ENCODE measurements around the gene CPXM2. TPM values are rescaled to one million over a fixed set of nuclear protein-coding genes. Genes with fewer than 3 reads are reported as not detected.

CPXM2 gene
- polyA plus RNA-seq, 1 of the 3 experiments (the other 2 are of a cell fraction) = not detected

- Histone ChIP-seq H3K9me3 (no peaks in the 10 kb centered on the region), H3K9ac (no peak overlapping the region), H3K79me2 (ENCODE audit: insufficient read depth) (no peaks in the 10 kb centered on the region), H2AFZ (ENCODE audit: low read depth) (no peak overlapping the region), H3K27ac (ENCODE audit: low read depth in 2 of 2, low read length in 1 of 2) (no peak overlapping the region), H3F3A (replicated peaks; ENCODE audit: insufficient read depth) (no peaks in the 10 kb centered on the region), H3K27me3 (ENCODE audit: insufficient read depth) (no peaks in the 10 kb centered on the region), H3K4me1 (ENCODE audit: control insufficient read depth in 1 of 2, insufficient read depth in 2 of 2, low read depth in 1 of 2, low read length in 1 of 2) (no peaks in the 10 kb centered on the region; a peak in 1 of 4 replicates), H4K20me1 (ENCODE audit: insufficient read depth) (no peaks in the 10 kb centered on the region), H3K4me3 (ENCODE audit: low read depth in 2 of 2, low read length in 1 of 2) (no peak overlapping the region), H3K4me2 (no peak overlapping the region), H3K9me2 (no peaks in the 10 kb centered on the region), H3K36me3 (replicated peaks in 1 of 2; ENCODE audit: control insufficient read depth in 1 of 2, insufficient read depth in 2 of 2, low read length in 1 of 2) (no peaks in the 10 kb centered on the region)
- TF ChIP-seq RFX5 (IDR thresholded peaks at IDR 0.05; ENCODE audit: low read length) = no peak
- TF ChIP-seq NFIC (IDR thresholded peaks at IDR 0.05; ENCODE audit: borderline replicate concordance) = no peak
- no peak for TF ChIP-seq TEAD4 (IDR thresholded peaks at IDR 0.05; ENCODE audit: borderline replicate concordance, insufficient read depth)
- no peak for TF ChIP-seq SMC3 (IDR thresholded peaks at IDR 0.05; ENCODE audit: low read depth, low read length)
- TF ChIP-seq FOSL2 (IDR thresholded peaks at IDR 0.05; ENCODE audit: borderline replicate concordance, low read depth) = no peak
- TF ChIP-seq MXI1 (IDR thresholded peaks at IDR 0.05; ENCODE audit: low read depth, low read length) = no peak
- TF ChIP-seq JUND (IDR thresholded peaks at IDR 0.05) = no peak
- TF ChIP-seq GATA2 (CRISPR knock-in tag; IDR thresholded peaks at IDR 0.05) = no peak
- ChIA-PET POLR2A (no interaction called here), CTCF (no interaction called here)
- no peak for DNase-seq
- WGBS (ENCODE audit: low lambda C conversion rate) = 59% methylated on average over 8 of the region's 8 CpGs
Measured at GRCh38 chr10:123890226-123890625, 1.4 kb downstream of the CPXM2 start.

- Histone ChIP-seq H4K20me1 (ENCODE audit: insufficient read depth) (no peaks in the 10 kb centered on the region), H3K27me3 (ENCODE audit: insufficient read depth) (no peaks in the 10 kb centered on the region), H3K4me2 (no peak overlapping the region), H2AFZ (ENCODE audit: low read depth) (no peak overlapping the region), H3K79me2 (ENCODE audit: insufficient read depth) (no peaks in the 10 kb centered on the region), H3F3A (replicated peaks; ENCODE audit: insufficient read depth) (no peaks in the 10 kb centered on the region), H3K9ac (no peak overlapping the region), H3K27ac (ENCODE audit: low read depth in 2 of 2, low read length in 1 of 2) (no peak overlapping the region), H3K36me3 (replicated peaks in 1 of 2; ENCODE audit: control insufficient read depth in 1 of 2, insufficient read depth in 2 of 2, low read length in 1 of 2) (no peaks in the 10 kb centered on the region), H3K9me2 (no peaks in the 10 kb centered on the region), H3K4me3 (ENCODE audit: low read depth in 2 of 2, low read length in 1 of 2) (no peak overlapping the region), H3K4me1 (ENCODE audit: control insufficient read depth in 1 of 2, insufficient read depth in 2 of 2, low read depth in 1 of 2, low read length in 1 of 2) (no peaks in the 10 kb centered on the region; a peak in 1 of 4 replicates), H3K9me3 (no peaks in the 10 kb centered on the region)
- DNase-seq = no peak
- WGBS (ENCODE audit: low lambda C conversion rate) = 25% methylated on average over 4 of the region's 4 CpGs
- ChIA-PET CTCF (no interaction called here), POLR2A (no interaction called here)
- TF ChIP-seq FOXJ3 (CRISPR knock-in tag; IDR thresholded peaks at IDR 0.05) (no peak), FOXM1 (IDR thresholded peaks at IDR 0.05; ENCODE audit: low read depth) (no peak), TCF12 (IDR thresholded peaks at IDR 0.05) (no peak), TEAD4 (IDR thresholded peaks at IDR 0.05; ENCODE audit: borderline replicate concordance, insufficient read depth) (no peak), USF1 (IDR thresholded peaks at IDR 0.05; ENCODE audit: borderline replicate concordance, low read depth) (no peak), NFIC (IDR thresholded peaks at IDR 0.05; ENCODE audit: borderline replicate concordance) (no peak), EZH2phosphoT487 (IDR thresholded peaks at IDR 0.05; ENCODE audit: borderline replicate concordance, low read depth) (no peak), TAF1 (IDR thresholded peaks at IDR 0.05; ENCODE audit: borderline replicate concordance, low read depth, low read length) (no peak), EP300 (IDR thresholded peaks at IDR 0.05; ENCODE audit: borderline replicate concordance in 1 of 2, low read depth in 1 of 2, low read length in 1 of 2) (no peak), MAX (IDR thresholded peaks at IDR 0.05; ENCODE audit: low read depth) (no peak), REST (IDR thresholded peaks at IDR 0.05; ENCODE audit: low read depth, low read length) (no peak), USF2 (IDR thresholded peaks at IDR 0.05; ENCODE audit: borderline replicate concordance, low read depth, low read length) (no peak), MXI1 (IDR thresholded peaks at IDR 0.05; ENCODE audit: low read depth, low read length) (no peak), FOSL2 (IDR thresholded peaks at IDR 0.05; ENCODE audit: borderline replicate concordance, low read depth) (no peak), PBX3 (IDR thresholded peaks at IDR 0.05) (no peak), RAD21 (IDR thresholded peaks at IDR 0.05; ENCODE audit: low read length) (no peak)
Measured at GRCh38 chr10:123889821-123890220, 1.8 kb downstream of the CPXM2 start.

All from SK-N-SH (cell line).